Measurements from ENCODE around the gene SNAPC3.

- TF ChIP-seq CTCF (IDR thresholded peaks at IDR 0.05; ENCODE audit: low read length) (no peak), EZH2 (IDR thresholded peaks at IDR 0.05; ENCODE audit: borderline replicate concordance, low read length) (no peak)
Observed at GRCh38 chr9:15501179-15501578, 78.5 kb downstream of the SNAPC3 start.

All from OCI-LY1 (cell line).